GM18498 (cell line): Measurements from ENCODE around the gene BCL2L13.

Experiments used
- ATAC-seq: cut with Tn5 transposase; IDR thresholded peaks from one replicate; pipeline ENCODE4 v1.9.1; 2021; ENCODE audit warnings: mild to moderate bottlenecking, moderate library complexity; ENCODE audit not compliant: unreplicated experiment

The BCL2L13 gene

GRCh38 chr22:17638432-17639246 lies at the start of gene BCL2L13:
TSS of gene BCL2L13 (plus strand) at chr22:17638757. CDS start at chr22:17655712, 16,955 bp downstream.
- peak; percentile 94 for ATAC-seq

- no peak for ATAC-seq
These were observed 48.7 kb upstream of the BCL2L13 start for GRCh38 chr22:17589810-17590375.

GRCh38 chr22:17590586-17590985 lies 48.0 kb upstream of the BCL2L13 start:
- no peak for ATAC-seq

- no peak for ATAC-seq
These were observed 46.4 kb upstream of the BCL2L13 start for GRCh38 chr22:17592201-17592600.

GRCh38 chr22:17596226-17596625 lies 42.3 kb upstream of the BCL2L13 start:
- no peak for ATAC-seq

- ATAC-seq, result no peak
These were observed 41.3 kb upstream of the BCL2L13 start for GRCh38 chr22:17597217-17597616.

- no peak for ATAC-seq
These were observed 40.2 kb upstream of the BCL2L13 start for GRCh38 chr22:17598318-17598717.

GRCh38 chr22:17601031-17601430 lies 37.5 kb upstream of the BCL2L13 start:
- ATAC-seq, result no peak

- ATAC-seq, result no peak
These were observed 34.9 kb upstream of the BCL2L13 start for GRCh38 chr22:17603668-17604067.

- no peak for ATAC-seq
These were observed 32.1 kb upstream of the BCL2L13 start for GRCh38 chr22:17606496-17606895.

GRCh38 chr22:17607891-17608521 lies 30.6 kb upstream of the BCL2L13 start:
- ATAC-seq, result no peak

- ATAC-seq, result no peak
These were observed 26.5 kb upstream of the BCL2L13 start for GRCh38 chr22:17612057-17612456.

- no peak for ATAC-seq
These were observed 25.3 kb upstream of the BCL2L13 start for GRCh38 chr22:17613280-17613679.

- ATAC-seq, result no peak
These were observed 10.6 kb upstream of the BCL2L13 start for GRCh38 chr22:17627961-17628405.

- peak; percentile 99 for ATAC-seq
These were observed 10.0 kb upstream of the BCL2L13 start, which contains the start of gene ATP6V1E1 for GRCh38 chr22:17628406-17629172. TSS of gene ATP6V1E1 (minus strand) at chr22:17628749. CDS start at chr22:17628635, 114 bp downstream.

GRCh38 chr22:17629173-17629489 lies 9.4 kb upstream of the BCL2L13 start:
- ATAC-seq, result no peak

- no peak for ATAC-seq
These were observed 8.9 kb upstream of the BCL2L13 start for GRCh38 chr22:17629641-17630040.

- no peak for ATAC-seq
These were observed 7.4 kb upstream of the BCL2L13 start for GRCh38 chr22:17631076-17631565.

- ATAC-seq, result no peak
These were observed 5.2 kb upstream of the BCL2L13 start for GRCh38 chr22:17633217-17633997.

GRCh38 chr22:17633998-17634323 lies 4.6 kb upstream of the BCL2L13 start:
- ATAC-seq, result no peak
